ES-I3 (cell line): ENCODE data around the gene YAP1.

Experiments
- H3K36me3 ChIP-seq: 2 replicates; pipeline ENCODE4 v1.6.1; 2013; ENCODE audit warnings: mild to moderate bottlenecking, low read length, control low read depth, moderate library complexity; ENCODE audit not compliant: insufficient read depth
- H3K4me1 ChIP-seq: 2 replicates; pipeline ENCODE4 v1.6.1; 2013; ENCODE audit warnings: mild to moderate bottlenecking, control low read depth, low read length; ENCODE audit not compliant: insufficient read depth
- H3K9ac ChIP-seq: 2 replicates; pipeline ENCODE4 v1.6.1; 2013; ENCODE audit warnings: low read depth, mild to moderate bottlenecking, low read length, moderate library complexity
- H3K9me3 ChIP-seq: 2 replicates; pipeline ENCODE4 v1.6.1; 2013; ENCODE audit warnings: mild to moderate bottlenecking, low read length, moderate library complexity; ENCODE audit not compliant: control insufficient read depth, insufficient read depth

The YAP1 gene

DNA sequence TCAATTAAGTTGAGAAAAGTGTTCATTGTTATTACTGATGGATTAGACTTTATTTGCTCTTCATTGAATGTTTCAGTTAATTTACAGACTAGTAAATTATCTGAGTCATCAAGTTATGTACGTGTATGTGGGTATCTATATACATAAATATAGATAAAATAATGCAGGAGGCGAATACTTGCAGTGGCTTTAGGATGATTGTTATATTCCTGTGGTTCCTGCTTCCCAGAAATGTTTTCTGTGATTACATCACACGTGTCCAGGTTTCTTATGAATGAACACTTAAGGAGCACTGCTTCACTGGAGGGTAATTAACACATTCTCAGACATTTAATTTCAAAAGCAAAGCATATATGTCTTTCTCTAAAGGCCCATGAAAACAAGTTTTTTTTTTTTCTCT lies 28.4 kb downstream of the YAP1 start:
- Histone ChIP-seq H3K4me1 (peaks cover 4% of the 10 kb centered on the region; the same call in 1 of the 2 replicates), H3K9me3 (no peaks in the 10 kb centered on the region), H3K9ac (no peak overlapping the region), H3K36me3 (no peaks in the 10 kb centered on the region)

DNA sequence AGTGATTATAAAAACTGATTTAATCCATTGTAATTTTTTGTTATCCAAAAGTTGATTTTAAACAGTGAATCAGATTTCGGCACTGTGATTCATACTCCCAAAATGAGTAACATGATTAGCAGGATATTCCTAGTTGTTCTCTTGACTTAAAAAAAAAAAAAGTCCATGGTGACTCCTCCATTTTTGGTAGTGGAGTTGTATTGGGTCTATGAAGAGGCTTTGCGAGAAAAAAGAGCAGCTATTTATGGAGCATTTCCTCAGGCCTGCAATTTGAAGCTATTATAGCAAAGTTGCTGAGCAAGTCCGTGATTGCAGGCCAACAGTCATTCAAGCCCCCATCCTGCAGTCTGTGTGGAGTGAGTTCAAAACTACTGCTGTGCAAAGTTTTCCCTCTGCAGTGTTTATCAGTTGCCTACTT lies 28.8 kb downstream of the YAP1 start:
- Histone ChIP-seq H3K9me3 (no peaks in the 10 kb centered on the region), H3K4me1 (peaks cover 4% of the 10 kb centered on the region; the same call in 1 of the 2 replicates), H3K36me3 (no peaks in the 10 kb centered on the region), H3K9ac (no peak overlapping the region)

DNA sequence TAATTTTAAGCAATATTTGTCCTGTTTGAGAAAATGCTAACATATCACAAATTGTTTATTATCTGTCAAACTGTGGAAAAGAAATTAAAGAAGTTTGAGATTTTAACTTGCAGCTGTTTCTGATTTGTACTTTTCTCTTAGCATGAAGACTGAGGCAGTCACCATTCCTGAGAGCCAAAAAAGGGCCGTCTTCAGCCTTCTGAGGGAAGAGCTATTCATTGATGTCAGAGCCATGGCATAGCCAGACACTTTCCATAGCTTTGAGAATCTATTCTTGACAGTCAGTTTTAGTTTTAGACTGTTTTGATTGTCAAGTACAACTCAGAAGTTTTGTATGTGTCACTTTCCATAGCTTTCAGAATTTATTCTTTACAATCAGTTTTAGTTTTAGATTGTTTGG lies 32.1 kb downstream of the YAP1 start:
- H3K4me1 ChIP-seq = peaks cover 4% of the 10 kb centered on the region; the same call in 1 of the 2 replicates
- no peak overlapping the region for H3K9ac ChIP-seq
- H3K36me3 ChIP-seq = no peaks in the 10 kb centered on the region
- H3K9me3 ChIP-seq = no peaks in the 10 kb centered on the region

DNA sequence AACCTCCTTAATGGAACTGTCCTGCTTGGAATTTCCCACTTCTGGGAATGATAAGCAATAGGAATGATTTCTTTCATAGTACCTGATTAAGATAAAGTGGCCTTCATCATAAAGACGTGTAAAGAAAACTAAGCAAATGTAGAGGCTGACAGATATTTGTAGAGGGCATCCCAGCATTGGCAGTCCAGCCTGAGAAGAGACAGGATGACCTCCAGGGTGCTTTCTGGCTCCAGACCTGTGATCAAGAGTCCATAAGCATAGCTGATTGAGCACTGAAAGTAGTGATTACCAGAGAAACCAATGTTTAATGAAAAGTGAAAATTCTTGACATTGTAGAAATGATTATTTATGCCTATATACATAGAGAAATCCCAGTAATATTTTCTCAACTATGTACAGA lies 33.6 kb downstream of the YAP1 start:
- Histone ChIP-seq H3K4me1 (peaks cover 4% of the 10 kb centered on the region; the same call in 1 of the 2 replicates), H3K9ac (no peak overlapping the region), H3K36me3 (no peaks in the 10 kb centered on the region), H3K9me3 (no peaks in the 10 kb centered on the region)

DNA sequence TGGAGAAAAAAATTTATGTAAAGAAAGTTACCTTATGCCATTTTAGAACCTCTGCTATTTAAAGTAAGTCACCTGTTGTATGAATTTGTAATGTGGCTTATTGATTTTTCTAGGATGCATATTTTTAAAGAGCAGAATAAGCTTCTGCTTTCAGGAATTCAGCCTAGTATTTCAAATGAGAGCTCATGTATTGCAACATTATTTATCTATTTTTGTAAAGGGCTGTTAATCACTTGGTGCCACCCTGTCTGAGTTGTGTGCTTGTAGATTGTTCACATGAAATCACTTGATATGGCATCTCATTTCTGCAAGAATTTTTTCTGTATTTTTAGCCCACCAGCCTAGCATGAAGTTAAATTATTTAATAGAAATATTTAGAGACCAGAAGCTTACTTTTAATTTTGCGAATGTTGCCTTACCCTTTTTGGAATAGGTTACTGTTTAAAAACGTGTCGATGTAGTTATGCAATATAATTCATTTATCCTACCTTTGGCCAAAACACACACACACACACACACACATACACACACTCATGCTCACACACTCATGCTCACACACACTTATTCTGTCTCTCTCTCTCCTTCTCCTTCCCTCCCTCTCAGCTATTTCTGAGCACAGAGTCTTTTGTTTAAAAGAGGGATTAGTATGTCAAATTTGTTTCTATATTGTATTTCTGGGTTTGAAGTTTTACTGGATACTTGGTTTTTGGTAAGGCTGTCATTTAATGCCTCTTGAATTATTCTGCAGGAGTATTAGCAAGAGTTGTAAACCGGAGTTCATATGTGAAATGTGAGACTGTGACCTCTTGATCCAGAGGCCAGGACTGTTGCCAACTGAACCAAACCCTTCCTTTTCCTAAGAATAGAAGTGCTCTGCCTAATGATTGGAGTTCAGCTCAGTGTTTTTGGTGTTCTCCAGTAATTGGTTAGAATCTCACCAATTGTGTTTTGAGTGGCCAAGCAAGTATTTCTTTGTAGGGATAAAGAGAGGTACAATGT lies 34.4 kb downstream of the YAP1 start:
- no peaks in the 10 kb centered on the region for H3K36me3 ChIP-seq
- H3K4me1 ChIP-seq = no peaks in the 10 kb centered on the region
- H3K9me3 ChIP-seq = no peaks in the 10 kb centered on the region
- no peak overlapping the region for H3K9ac ChIP-seq

DNA sequence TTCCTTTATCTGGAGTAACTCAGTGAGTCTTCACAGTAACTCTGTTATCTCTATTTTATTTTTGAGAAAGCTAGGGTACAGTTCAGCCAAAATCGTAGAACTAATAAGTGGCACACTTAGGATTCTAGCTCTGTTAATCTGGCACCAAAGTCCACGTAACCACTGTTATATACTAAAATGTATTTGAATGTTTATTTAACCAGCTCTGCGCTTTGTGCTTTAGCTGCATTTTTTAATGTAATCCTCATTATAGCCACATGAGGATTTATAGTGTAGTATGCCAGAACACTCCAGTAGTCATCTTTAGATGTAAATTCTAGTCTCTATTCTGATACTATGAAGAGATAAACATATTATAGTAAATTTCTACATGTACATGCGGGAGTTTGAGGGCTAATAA lies 36.8 kb downstream of the YAP1 start:
- no peaks in the 10 kb centered on the region for H3K36me3 ChIP-seq
- no peaks in the 10 kb centered on the region for H3K4me1 ChIP-seq
- no peaks in the 10 kb centered on the region for H3K9me3 ChIP-seq
- H3K9ac ChIP-seq = no peak overlapping the region

DNA sequence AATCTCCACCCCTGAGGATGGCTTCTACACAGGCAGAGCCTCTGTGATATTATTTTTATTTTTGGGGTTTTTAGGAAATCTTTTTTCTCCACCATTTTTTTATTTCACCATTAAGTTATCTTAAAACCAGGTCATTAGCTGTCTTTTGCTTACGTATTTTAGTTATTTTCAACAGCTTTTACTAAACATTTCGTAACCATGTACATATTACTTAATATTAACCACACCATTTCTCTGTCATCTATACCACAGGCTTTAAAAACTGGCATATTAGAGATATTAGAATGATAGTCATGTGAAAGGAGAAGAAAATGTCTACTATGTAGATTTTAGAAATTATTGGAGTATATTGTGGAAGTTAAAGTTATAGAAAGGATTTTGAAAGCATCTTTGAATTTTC lies 37.4 kb downstream of the YAP1 start:
- Histone ChIP-seq H3K4me1 (no peaks in the 10 kb centered on the region), H3K9ac (no peak overlapping the region), H3K36me3 (no peaks in the 10 kb centered on the region), H3K9me3 (no peaks in the 10 kb centered on the region)

DNA sequence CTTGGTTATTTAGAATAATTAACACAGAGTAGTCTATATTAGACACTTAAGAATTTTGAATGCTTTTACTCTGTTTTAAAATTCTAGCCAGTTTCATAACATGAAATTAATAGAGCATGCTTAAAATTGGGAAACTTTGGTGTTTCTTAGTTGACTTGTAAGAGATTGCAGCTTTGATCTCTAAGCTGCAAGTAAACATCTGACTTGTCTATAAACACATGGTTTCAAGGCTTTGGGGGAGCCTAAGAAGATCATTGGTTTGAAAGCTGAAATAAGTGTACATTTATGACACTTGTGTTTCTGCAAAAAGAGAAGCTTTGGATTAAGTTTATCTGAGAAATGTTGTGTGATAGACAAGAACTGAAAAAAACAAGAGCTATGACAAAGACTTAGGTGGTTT lies 37.8 kb downstream of the YAP1 start:
- Histone ChIP-seq H3K36me3 (no peaks in the 10 kb centered on the region), H3K4me1 (no peaks in the 10 kb centered on the region), H3K9me3 (no peaks in the 10 kb centered on the region), H3K9ac (no peak overlapping the region)

DNA sequence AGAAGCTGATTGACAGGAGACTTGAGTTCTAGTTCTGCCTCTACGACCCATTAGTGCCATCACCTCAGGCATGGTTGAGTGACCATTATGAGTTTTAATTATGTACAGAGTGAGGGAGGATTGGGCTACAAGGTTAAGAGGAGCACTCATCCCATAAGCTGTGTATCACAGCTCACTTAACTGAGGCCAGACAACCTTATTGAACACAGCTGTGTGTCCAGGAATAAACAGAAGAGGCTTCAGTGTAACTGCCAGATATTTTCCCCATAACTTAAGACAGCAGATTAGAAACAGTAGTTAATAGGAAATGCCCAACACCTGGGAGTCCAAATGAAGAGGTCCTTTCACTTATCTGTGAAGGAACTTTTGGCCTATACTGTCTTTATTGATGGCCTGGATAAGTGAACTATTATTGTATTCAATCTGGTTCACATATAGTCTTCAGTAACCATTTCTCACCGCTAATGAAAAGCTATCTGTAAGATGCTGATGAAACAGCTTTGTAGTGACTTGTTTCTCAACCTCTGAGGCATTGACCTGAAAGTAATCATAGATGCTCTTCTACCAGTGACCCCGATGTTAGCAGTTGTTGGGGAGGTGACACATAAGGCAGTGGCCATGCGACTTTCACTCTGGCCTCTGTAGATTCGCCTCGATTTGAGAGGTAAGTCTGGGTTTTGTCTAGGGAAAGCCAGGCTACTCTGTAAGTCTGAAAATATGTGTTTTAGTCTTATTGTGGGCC lies 41.7 kb downstream of the YAP1 start:
- Histone ChIP-seq H3K9me3 (no peaks in the 10 kb centered on the region), H3K4me1 (no peaks in the 10 kb centered on the region), H3K9ac (no peak overlapping the region), H3K36me3 (no peaks in the 10 kb centered on the region)

DNA sequence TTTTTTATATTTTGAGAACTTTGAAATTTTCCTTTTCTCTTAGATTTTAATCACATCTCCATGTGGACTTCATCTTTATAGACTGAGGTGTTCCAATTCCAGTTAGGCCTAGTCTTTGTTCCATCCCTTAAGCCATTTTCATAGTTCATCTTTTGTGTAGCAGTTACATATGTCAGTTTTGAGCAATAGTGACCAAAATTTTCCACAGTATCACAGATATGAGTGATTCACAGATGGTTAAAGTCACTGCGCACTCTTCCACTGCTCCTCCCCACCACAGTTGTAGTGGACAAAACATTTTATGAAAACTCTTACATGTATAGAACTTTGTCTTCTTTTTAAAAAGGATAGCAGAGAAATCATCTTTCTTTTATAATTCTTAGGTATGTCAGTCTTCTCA lies 42.8 kb downstream of the YAP1 start:
- no peaks in the 10 kb centered on the region for H3K9me3 ChIP-seq
- H3K4me1 ChIP-seq = no peaks in the 10 kb centered on the region
- H3K9ac ChIP-seq = no peak overlapping the region
- H3K36me3 ChIP-seq = no peaks in the 10 kb centered on the region

DNA sequence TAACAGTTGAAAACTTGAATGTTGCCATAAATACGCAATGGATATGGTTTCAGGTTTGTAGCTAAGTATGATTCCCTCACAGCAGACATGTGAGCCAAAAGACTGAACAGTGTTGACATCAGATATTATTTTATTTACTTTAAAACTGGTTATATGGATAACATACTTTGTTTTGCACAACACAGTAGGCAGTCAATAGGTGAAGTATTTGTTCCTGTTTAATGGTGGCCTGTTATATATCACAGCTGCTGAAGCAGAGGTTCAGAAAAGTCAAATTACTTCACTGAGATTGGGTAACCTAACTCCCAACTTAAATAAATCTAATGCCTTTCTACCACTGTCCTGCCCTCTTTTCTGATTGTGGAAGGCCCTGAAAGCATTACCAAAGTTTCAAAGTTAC lies 44.6 kb downstream of the YAP1 start:
- Histone ChIP-seq H3K4me1 (no peaks in the 10 kb centered on the region), H3K9me3 (no peaks in the 10 kb centered on the region), H3K9ac (no peak overlapping the region), H3K36me3 (no peaks in the 10 kb centered on the region)

DNA sequence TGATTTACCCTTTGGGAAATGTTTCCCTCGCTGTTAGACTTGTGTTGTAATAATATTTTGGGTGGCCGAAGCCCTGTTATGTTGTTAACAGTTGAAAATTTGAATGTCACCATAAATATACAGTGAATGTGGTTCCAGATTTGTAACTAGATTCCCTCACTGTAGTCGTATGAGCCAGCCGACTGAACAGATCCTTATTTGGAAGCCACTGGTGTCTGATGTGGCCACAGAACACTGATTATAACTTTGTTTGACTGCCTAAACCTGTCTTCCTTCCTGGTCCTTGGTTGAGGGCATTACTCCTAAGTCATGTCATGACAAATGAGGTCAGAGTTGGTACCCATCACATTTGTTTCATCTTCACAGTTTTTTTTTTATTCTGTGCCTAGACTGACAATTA lies 45.4 kb downstream of the YAP1 start:
- Histone ChIP-seq H3K9ac (no peak overlapping the region), H3K4me1 (no peaks in the 10 kb centered on the region), H3K9me3 (no peaks in the 10 kb centered on the region)

DNA sequence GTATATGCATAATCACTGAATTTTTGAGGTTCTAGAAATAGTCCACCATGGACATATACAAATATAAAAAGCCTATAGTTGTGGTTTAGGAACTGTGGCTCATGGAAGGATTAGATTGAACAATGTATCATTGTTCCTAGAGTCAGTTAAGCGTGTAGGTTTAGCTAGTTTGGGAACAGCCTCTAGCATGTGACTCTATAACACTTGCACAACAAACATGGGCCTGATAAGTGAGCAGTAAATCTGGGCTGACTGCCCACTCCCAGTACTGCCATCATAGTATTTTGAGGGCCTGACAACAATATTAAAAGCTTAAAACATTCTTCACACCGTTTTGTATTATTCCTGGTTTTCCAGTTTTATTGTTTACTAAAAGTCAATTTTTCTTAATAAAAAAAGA lies 47.0 kb downstream of the YAP1 start:
- Histone ChIP-seq H3K4me1 (no peaks in the 10 kb centered on the region), H3K9me3 (no peaks in the 10 kb centered on the region), H3K9ac (no peak overlapping the region), H3K36me3 (no peaks in the 10 kb centered on the region)

More for the DNA sequence above, 45.4 kb downstream of the YAP1 start:
- no peaks in the 10 kb centered on the region for H3K36me3 ChIP-seq

DNA sequence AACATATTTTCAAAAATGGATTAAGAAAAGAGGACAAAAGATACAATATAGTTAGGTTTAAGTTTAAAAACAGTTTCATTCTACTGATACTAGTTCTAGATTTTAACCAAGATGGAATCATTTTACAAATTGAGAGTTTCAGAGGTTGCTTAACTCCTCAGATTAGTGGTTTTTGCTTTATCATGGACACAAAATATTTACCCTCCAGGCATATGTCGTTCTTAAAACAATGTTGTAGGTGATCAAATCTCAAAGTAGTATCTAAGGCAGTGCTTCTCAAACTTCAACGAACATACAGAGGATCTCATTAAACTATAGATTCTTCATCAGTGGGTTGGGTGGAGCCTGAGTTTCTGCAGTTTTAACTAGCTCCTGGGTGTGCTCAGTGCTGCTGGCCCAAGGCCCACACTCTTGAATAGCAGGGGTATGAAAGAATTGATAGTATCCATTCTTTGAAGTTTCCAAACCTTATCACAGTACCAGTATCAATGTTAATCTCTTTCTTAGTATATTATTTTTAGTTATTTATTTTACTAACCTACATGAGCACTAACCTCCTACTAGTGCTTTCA lies 48.0 kb downstream of the YAP1 start:
- no peaks in the 10 kb centered on the region for H3K36me3 ChIP-seq

More for the DNA sequence above, 48.0 kb downstream of the YAP1 start:
- Histone ChIP-seq H3K4me1 (no peaks in the 10 kb centered on the region), H3K9ac (no peak overlapping the region), H3K9me3 (no peaks in the 10 kb centered on the region)
